Spinal cord (tissue), 10 donors: ENCODE data around the gene TBX10. TPM values are rescaled to one million over a fixed set of nuclear protein-coding genes. Genes with fewer than 3 reads are reported as not detected.
A peak's percentile ranks its signal among the peaks of the same experiment; 100 is the strongest.
"Not testable (repeated sequence)": the region's sequence is repeated elsewhere in the genome, so short reads cannot be mapped to it uniquely, and the experiment has no call there.

ENCODE experiments used
- DNase-seq, 6 donors: peaks; one replicate each; pipeline versions ENCODE4 v3.0.0 to v3.0.0-alpha.2; 2013 to 2015; ENCODE audit warnings: low spot score in 6 of 6, low read depth in 4 of 6
- H3K27ac ChIP-seq: one replicate; pipeline ENCODE4 v1.5.1; 2013; ENCODE audit warnings: low read depth, low read length, control low read depth
- H3K27me3 ChIP-seq: one replicate; pipeline ENCODE4 v1.6.1; 2013; ENCODE audit warnings: low read length; ENCODE audit not compliant: control insufficient read depth, insufficient read depth
- H3K36me3 ChIP-seq: one replicate; pipeline ENCODE4 v1.6.1; 2013; ENCODE audit warnings: low read length; ENCODE audit not compliant: control insufficient read depth, insufficient read depth
- H3K4me1 ChIP-seq: one replicate; pipeline ENCODE4 v1.6.1; 2013; ENCODE audit warnings: low read length; ENCODE audit not compliant: control insufficient read depth, insufficient read depth
- H3K4me3 ChIP-seq: one replicate; pipeline ENCODE4 v1.5.1; 2013; ENCODE audit warnings: low read depth, low read length, control low read depth
- H3K9me3 ChIP-seq: one replicate; pipeline ENCODE4 v1.6.1; 2013; ENCODE audit warnings: low read length; ENCODE audit not compliant: control insufficient read depth, insufficient read depth
- WGBS: methylation state at CpG from one replicate; pipeline ENCODE4 v1.1.5; 2013; ENCODE audit warnings: missing lambda C conversion rate; ENCODE audit not compliant: insufficient coverage; 5-methylcytosine and 5-hydroxymethylcytosine counted together
- polyA plus RNA-seq, 2 donors: library from polyadenylated mRNA; unstranded; fragments of 120-200 nt; gene quantifications; one replicate each; pipeline ENCODE4 v1.2.1, GENCODE V29; 2013; ENCODE audit not compliant: insufficient read length in 2 of 2
- total RNA-seq, 2 donors: library from RNA; depleted of rRNA in 1 of 2; stranded (reverse); fragments of 120-200 nt in 1 of 2; fragments of >200 nt in 1 of 2; gene quantifications; one replicate each; pipeline versions ENCODE4 v1.2.3 to v1.2.4, GENCODE V29; 2013 to 2014
- donor health status: healthy.

The TBX10 gene
- total and polyA plus RNA-seq, 4 donors = not detected

GRCh38 chr11:67610302-67610868, 29.2 kb downstream of the TBX10 start:
- Histone ChIP-seq H3K4me3 (no peak overlapping the region), H3K27me3 (peaks cover 1% of the 10 kb centered on the region), H3K36me3 (peaks cover 51% of the 10 kb centered on the region), H3K4me1 (peaks cover 38% of the 10 kb centered on the region), H3K27ac (no peak overlapping the region), H3K9me3 (no peaks in the 10 kb centered on the region)
- no peak for DNase-seq
- WGBS = 94% methylated on average over 15 of the region's 15 CpGs

- Histone ChIP-seq H3K9me3 (no peaks in the 10 kb centered on the region), H3K4me1 (peaks cover 42% of the 10 kb centered on the region), H3K4me3 (no peak overlapping the region), H3K27me3 (no peaks in the 10 kb centered on the region), H3K27ac (no peak overlapping the region), H3K36me3 (peaks cover 51% of the 10 kb centered on the region)
- 97% methylated on average over 5 of the region's 10 CpGs for WGBS
- no peak for DNase-seq
These were observed 30.2 kb downstream of the TBX10 start for GRCh38 chr11:67609316-67609715.

GRCh38 chr11:67608486-67608885, 31.1 kb downstream of the TBX10 start:
- Histone ChIP-seq H3K4me1 (peaks cover 34% of the 10 kb centered on the region), H3K9me3 (no peaks in the 10 kb centered on the region), H3K36me3 (peaks cover 46% of the 10 kb centered on the region), H3K27me3 (no peaks in the 10 kb centered on the region), H3K27ac (no peak overlapping the region), H3K4me3 (no peak overlapping the region)
- WGBS = 100% methylated on average over 6 of the region's 8 CpGs
- DNase-seq = no peak

- Histone ChIP-seq H3K27me3 (no peaks in the 10 kb centered on the region), H3K4me3 (peak overlapping the region; percentile 87), H3K36me3 (peaks cover 36% of the 10 kb centered on the region), H3K4me1 (peaks cover 32% of the 10 kb centered on the region), H3K27ac (no peak overlapping the region), H3K9me3 (no peaks in the 10 kb centered on the region)
- no peak for DNase-seq
- WGBS = 66% methylated on average over 5 of the region's 9 CpGs
These were observed 32.1 kb downstream of the TBX10 start for GRCh38 chr11:67607507-67607906.

- Histone ChIP-seq H3K36me3 (peaks cover 28% of the 10 kb centered on the region), H3K27me3 (no peaks in the 10 kb centered on the region), H3K27ac (peak within 1 kb of the TSS; percentile 40), H3K4me1 (peaks cover 32% of the 10 kb centered on the region), H3K4me3 (peak within 1 kb of the TSS; percentile 87), H3K9me3 (no peaks in the 10 kb centered on the region)
- peak; percentile 84 to 99 (median 94) for DNase-seq
- WGBS = under 1% methylated on average over 69 of the region's 69 CpGs
These were observed 32.9 kb downstream of the TBX10 start, which contains the start of gene NDUFV1 for GRCh38 chr11:67606492-67607295. TSS of gene NDUFV1 (plus strand) at chr11:67606936. CDS start at chr11:67607005, 69 bp downstream.

GRCh38 chr11:67606093-67606491, 33.5 kb downstream of the TBX10 start:
- Histone ChIP-seq H3K4me3 (peak overlapping the region; percentile 87), H3K27ac (no peak overlapping the region), H3K27me3 (no peaks in the 10 kb centered on the region), H3K4me1 (peaks cover 32% of the 10 kb centered on the region), H3K9me3 (no peaks in the 10 kb centered on the region), H3K36me3 (peaks cover 22% of the 10 kb centered on the region)
- WGBS = 31% methylated on average over 17 of the region's 17 CpGs
- DNase-seq = peak in 1 of 6 donors; percentile 36

GRCh38 chr11:67605231-67606011, 34.1 kb downstream of the TBX10 start:
- H3K36me3 ChIP-seq = peaks cover 15% of the 10 kb centered on the region
- H3K27ac ChIP-seq = no peak overlapping the region
- DNase-seq = peak in 1 of 6 donors; percentile 42
- H3K9me3 ChIP-seq = no peaks in the 10 kb centered on the region
- H3K27me3 ChIP-seq = no peaks in the 10 kb centered on the region
- peaks cover 32% of the 10 kb centered on the region for H3K4me1 ChIP-seq
- WGBS = 68% methylated on average over 9 of the region's 11 CpGs
- H3K4me3 ChIP-seq = no peak overlapping the region

DNA sequence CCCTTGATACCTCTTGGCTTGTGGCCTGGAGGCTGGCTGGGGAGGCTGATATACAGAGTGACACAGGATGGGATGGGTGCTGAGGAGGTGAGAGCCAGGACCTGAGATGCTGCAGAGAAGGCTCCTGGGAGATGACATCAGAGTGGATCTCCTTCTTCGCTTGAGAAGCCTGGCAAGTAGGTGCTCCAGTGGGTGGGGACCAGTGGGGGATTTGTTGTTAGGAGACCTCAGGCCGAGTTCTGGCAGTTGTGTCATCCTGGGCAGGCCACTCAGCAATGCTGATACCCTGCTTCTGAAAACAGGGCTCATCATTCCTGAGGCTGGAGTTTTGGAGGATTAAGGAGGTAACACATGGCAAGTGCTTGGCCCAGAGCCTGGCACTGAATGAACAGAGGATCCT, 34.7 kb downstream of the TBX10 start:
- H3K27ac ChIP-seq = no peak overlapping the region
- no peak for DNase-seq
- 81% methylated on average over 2 of the region's 2 CpGs for WGBS

DNA sequence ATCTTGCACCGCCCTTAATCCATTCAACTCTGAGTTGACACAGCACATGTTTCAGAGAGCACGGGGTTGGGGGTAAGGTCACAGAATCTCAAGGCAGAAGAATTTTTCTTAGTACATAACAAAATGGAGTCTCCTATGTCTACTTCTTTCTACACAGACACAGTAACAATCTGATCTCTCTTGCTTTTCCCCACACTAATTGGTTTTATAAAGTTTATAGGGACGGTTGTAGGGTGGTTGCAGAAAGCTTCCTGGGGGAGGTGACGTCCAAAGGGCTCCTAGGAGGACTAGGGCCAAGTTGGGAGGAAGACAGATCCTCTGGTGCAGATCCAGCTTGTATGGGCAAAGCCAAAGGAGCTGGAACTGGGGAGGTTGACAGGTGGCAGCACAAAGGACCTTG, 35.4 kb downstream of the TBX10 start:
- H3K27me3 ChIP-seq, H3K9me3 ChIP-seq, DNase-seq, H3K27ac ChIP-seq, H3K4me3 ChIP-seq, H3K36me3 ChIP-seq: not testable (repeated sequence)
- H3K4me1 ChIP-seq = peaks cover 32% of the 10 kb centered on the region
- WGBS = 45% methylated on average over 1 of the region's 4 CpGs

More for the DNA sequence above, 34.7 kb downstream of the TBX10 start:
- Histone ChIP-seq H3K36me3 (peaks cover 12% of the 10 kb centered on the region), H3K4me3 (no peak overlapping the region), H3K9me3 (no peaks in the 10 kb centered on the region), H3K27me3 (no peaks in the 10 kb centered on the region), H3K4me1 (peaks cover 32% of the 10 kb centered on the region)
